GM21737 (cell line): ENCODE measurements around the gene TACR2.

Experiments used
- ATAC-seq: cut with Tn5 transposase; IDR thresholded peaks from one replicate; pipeline ENCODE4 v1.9.1; 2021; ENCODE audit warnings: mild to moderate bottlenecking, moderate library complexity; ENCODE audit not compliant: unreplicated experiment

TACR2 gene

GRCh38 chr10:69421611-69422308 is 5.0 kb upstream of the TACR2 start:
- ATAC-seq = no peak

GRCh38 chr10:69419744-69420126 is 3.0 kb upstream of the TACR2 start:
- ATAC-seq = no peak

- no peak for ATAC-seq
Observed at GRCh38 chr10:69419096-69419743, 2.5 kb upstream of the TACR2 start.

- ATAC-seq = no peak
Observed at GRCh38 chr10:69418052-69418752, 1.5 kb upstream of the TACR2 start.

- no peak for ATAC-seq
Observed at GRCh38 chr10:69417542-69417941, 824 bp upstream of the TACR2 start.

GRCh38 chr10:69415951-69416350 is 767 bp downstream of the TACR2 start:
- no peak for ATAC-seq

- no peak for ATAC-seq
Observed at GRCh38 chr10:69415049-69415448, 1.7 kb downstream of the TACR2 start.

GRCh38 chr10:69414036-69415018 is 2.4 kb downstream of the TACR2 start:
- ATAC-seq = no peak

GRCh38 chr10:69413221-69413865 is 3.4 kb downstream of the TACR2 start:
- ATAC-seq = no peak

- no peak for ATAC-seq
Observed at GRCh38 chr10:69412232-69412790, 4.4 kb downstream of the TACR2 start.

GRCh38 chr10:69411476-69411875 is 5.2 kb downstream of the TACR2 start:
- ATAC-seq = no peak

- no peak for ATAC-seq
Observed at GRCh38 chr10:69410487-69410886, 6.2 kb downstream of the TACR2 start.

- ATAC-seq = no peak
Observed at GRCh38 chr10:69409968-69410367, 6.8 kb downstream of the TACR2 start.

GRCh38 chr10:69409176-69409495 is 7.6 kb downstream of the TACR2 start:
- ATAC-seq = no peak

GRCh38 chr10:69408318-69409175 is 8.2 kb downstream of the TACR2 start:
- peak; percentile 70 for ATAC-seq

GRCh38 chr10:69407621-69408301 is 9.0 kb downstream of the TACR2 start:
- ATAC-seq = no peak

- ATAC-seq = no peak
Observed at GRCh38 chr10:69406816-69407580, 9.7 kb downstream of the TACR2 start.

GRCh38 chr10:69406302-69406811 is 10.4 kb downstream of the TACR2 start:
- ATAC-seq = no peak
